Endothelial cell of umbilical vein (primary cell): ENCODE measurements around the gene MEGF10. TPM values are rescaled to one million over a fixed set of nuclear protein-coding genes. Genes with fewer than 3 reads are reported as not detected.

Experiments
- BruUV-seq: library from RNA; stranded (reverse); fragments of 400-500 nt; replicated peaks from 2 replicates; lab custom pipeline; 2021; lab: Mats Ljungman, UMichigan
- CTCF ChIA-PET: fragments of 300-600, 350-600 bp; sonication (Branson Sonifier 250); formaldehyde crosslinking; loops from one replicate; lab custom pipeline; 2021; ENCODE audit warnings: antibody characterized with exemption, inconsistent platforms; lab: Charles Lee
- POLR2A ChIA-PET: fragments of 300-600, 350-600 bp; sonication (Branson Sonifier 250); formaldehyde crosslinking; loops from one replicate; lab custom pipeline; 2021; ENCODE audit warnings: antibody characterized with exemption, inconsistent platforms; lab: Charles Lee
- DNase-seq: peaks from one replicate; pipeline ENCODE4 v3.0.0-alpha.2; 2011; ENCODE audit warnings: low read depth, low spot score
- FAIRE-seq: peaks from 2 replicates; lab custom pipeline; 2011; peaks lifted over from hg19 to GRCh38; lab: Jason Lieb, UNC
- H2AFZ ChIP-seq: 2 replicates; pipeline ENCODE4 v1.6.0; 2012; ENCODE audit warnings: low read depth, low read length, control low read depth, inconsistent platforms
- H3K27ac ChIP-seq: 2 replicates; pipeline ENCODE4 v1.5.1; 2011; ENCODE audit warnings: low read depth, mild to moderate bottlenecking, control low read depth, low read length, moderate library complexity; ENCODE audit not compliant: insufficient read depth
- H3K27me3 ChIP-seq, 2 experiments: 2 replicates each; pipeline versions ENCODE4 v1.6.0 to v1.6.1; 2011; ENCODE audit warnings: low read length in 2 of 2, mixed read lengths in 1 of 2; ENCODE audit not compliant: control insufficient read depth in 2 of 2, insufficient read depth in 2 of 2
- H3K36me3 ChIP-seq, 2 experiments: 2 replicates in 1 of 2; 3 replicates in 1 of 2; pipeline ENCODE4 v1.5.1; 2011; ENCODE audit warnings: low read length in 2 of 2, mild to moderate bottlenecking in 1 of 2, moderate library complexity in 1 of 2; ENCODE audit not compliant: control insufficient read depth in 2 of 2, insufficient read depth in 2 of 2; ENCODE audit errors: extremely low read depth in 1 of 2
- H3K4me1 ChIP-seq: 3 replicates; pipeline ENCODE4 v1.5.1; 2011; ENCODE audit warnings: mild to moderate bottlenecking, low read length; ENCODE audit not compliant: control insufficient read depth, insufficient read depth; ENCODE audit errors: extremely low read depth
- H3K4me2 ChIP-seq: 2 replicates; pipeline ENCODE4 v1.6.1; 2011; ENCODE audit warnings: low read length, control low read depth, mixed read lengths; ENCODE audit not compliant: insufficient read depth
- H3K4me3 ChIP-seq, 3 experiments: fragments of 200-600 bp in 1 of 3; sonication (generic), shearing (Covaris generic) in 1 of 3; replicated peaks in 1 of 3; 2 replicates each; pipeline ENCODE4 v1.5.1; 2011 to 2016; ENCODE audit warnings: control low read depth in 3 of 3, low read length in 3 of 3, mild to moderate bottlenecking in 2 of 3, inconsistent platforms in 1 of 3, low read depth in 1 of 3, moderate library complexity in 1 of 3; ENCODE audit not compliant: insufficient read depth in 1 of 3
- H3K79me2 ChIP-seq: 2 replicates; pipeline ENCODE4 v1.6.0; 2012; ENCODE audit warnings: low read length, inconsistent platforms; ENCODE audit not compliant: control insufficient read depth, insufficient read depth
- H3K9ac ChIP-seq: replicated peaks from 2 replicates; pipeline ENCODE3; 2011; ENCODE audit warnings: low read length, control low read depth; ENCODE audit not compliant: insufficient read depth; ENCODE audit errors: extremely low read depth
- H3K9me1 ChIP-seq: replicated peaks from 3 replicates; pipeline ENCODE4 v1.6.0; 2011; ENCODE audit warnings: mild to moderate bottlenecking, low read length; ENCODE audit not compliant: control insufficient read depth, insufficient read depth; ENCODE audit errors: extremely low read depth
- H3K9me3 ChIP-seq: replicated peaks from 2 replicates; pipeline ENCODE4 v1.5.1; 2012; ENCODE audit warnings: low read length, inconsistent platforms; ENCODE audit not compliant: control insufficient read depth, insufficient read depth
- H4K20me1 ChIP-seq: replicated peaks from 2 replicates; pipeline ENCODE3; 2011; ENCODE audit warnings: mild to moderate bottlenecking, low read length; ENCODE audit not compliant: control insufficient read depth, insufficient read depth; ENCODE audit errors: extremely low read depth
- CTCF ChIP-seq, 2 donors: IDR thresholded peaks; 1 replicate in 1 of 2; 2 replicates in 1 of 2; pipeline ENCODE4 v1.5.1; 2011; ENCODE audit warnings: low read length in 2 of 2, mild to moderate bottlenecking in 2 of 2, moderate library complexity in 2 of 2, control low read depth in 1 of 2, inconsistent platforms in 1 of 2, low read depth in 1 of 2; ENCODE audit not compliant: insufficient read depth in 1 of 2; ENCODE audit errors: extremely low read depth in 1 of 2
- EZH2 ChIP-seq: IDR thresholded peaks from 2 replicates; pipeline ENCODE4 v1.6.1; 2012; ENCODE audit warnings: borderline replicate concordance, low read depth, mild to moderate bottlenecking, moderate library complexity, low read length, inconsistent platforms; ENCODE audit not compliant: severe bottlenecking
- FOS ChIP-seq: IDR thresholded peaks from 2 replicates; pipeline ENCODE4 v1.6.1; 2011; ENCODE audit warnings: mild to moderate bottlenecking, low read length, moderate library complexity, borderline replicate concordance; ENCODE audit not compliant: insufficient read depth
- GATA2 ChIP-seq: IDR thresholded peaks from 2 replicates; pipeline ENCODE4 v1.7.0; 2011; ENCODE audit warnings: low read depth, mild to moderate bottlenecking, moderate library complexity, mixed read lengths, low read length; ENCODE audit not compliant: insufficient read length, insufficient read depth
- JUN ChIP-seq: IDR thresholded peaks from 2 replicates; pipeline ENCODE4 v1.6.1; 2011; ENCODE audit warnings: borderline replicate concordance, low read depth; ENCODE audit not compliant: insufficient read length, insufficient read depth
- MYC ChIP-seq: IDR thresholded peaks from one replicate; pipeline ENCODE4 v1.6.1; 2011; ENCODE audit warnings: mild to moderate bottlenecking, low read depth, low read length
- POLR2A ChIP-seq: IDR thresholded peaks from 2 replicates; pipeline ENCODE4 v1.6.1; 2012; ENCODE audit warnings: low read depth, mild to moderate bottlenecking, control low read depth, low read length
- POLR2AphosphoS5 ChIP-seq: IDR thresholded peaks from 2 replicates; pipeline ENCODE4 v1.6.1; 2012; ENCODE audit warnings: low read depth, mild to moderate bottlenecking, control low read depth, low read length, moderate library complexity; ENCODE audit not compliant: insufficient read depth
- dilution Hi-C: fragments of 300-500 bp; cut with MboI; formaldehyde crosslinking; loops from one replicate; pipeline ENCODE4 v1.15.0; 2019; ENCODE audit warnings: low sequenced_read_pairs; ENCODE audit not compliant: extremely low pct_ligation_motif_present
- intact Hi-C: fragments of 100-400 bp; cut with micrococcal nuclease; formaldehyde crosslinking; loops from one replicate; pipeline ENCODE4 v1.10.0; 2022
- polyA plus RNA-seq, 4 experiments: library from polyadenylated mRNA; depleted of rRNA in 3 of 4; stranded (reverse) in 3 of 4; unstranded in 1 of 4; fragments of >200 nt; gene quantifications; 2 replicates each; pipeline versions ENCODE4 v1.2.1 to v1.2.3, GENCODE V29; 2011 to 2012; ENCODE audit warnings: missing spikeins in 1 of 4
- total RNA-seq: library from RNA; stranded (reverse); gene quantifications from 2 replicates; pipeline ENCODE4 v1.2.3, GENCODE V29; 2021
- TF ChIP-seq, protein P1 (sequence below): IDR thresholded peaks from 2 replicates; pipeline ENCODE4 v1.6.1; 2011; ENCODE audit not compliant: insufficient read depth, insufficient read length

Gene MEGF10
- total and polyA plus RNA-seq, 2 donors (not counting 3 experiments of a cell fraction or from before 2014, with no cell fraction given), result 0.30 to 1.00 TPM

DNA sequence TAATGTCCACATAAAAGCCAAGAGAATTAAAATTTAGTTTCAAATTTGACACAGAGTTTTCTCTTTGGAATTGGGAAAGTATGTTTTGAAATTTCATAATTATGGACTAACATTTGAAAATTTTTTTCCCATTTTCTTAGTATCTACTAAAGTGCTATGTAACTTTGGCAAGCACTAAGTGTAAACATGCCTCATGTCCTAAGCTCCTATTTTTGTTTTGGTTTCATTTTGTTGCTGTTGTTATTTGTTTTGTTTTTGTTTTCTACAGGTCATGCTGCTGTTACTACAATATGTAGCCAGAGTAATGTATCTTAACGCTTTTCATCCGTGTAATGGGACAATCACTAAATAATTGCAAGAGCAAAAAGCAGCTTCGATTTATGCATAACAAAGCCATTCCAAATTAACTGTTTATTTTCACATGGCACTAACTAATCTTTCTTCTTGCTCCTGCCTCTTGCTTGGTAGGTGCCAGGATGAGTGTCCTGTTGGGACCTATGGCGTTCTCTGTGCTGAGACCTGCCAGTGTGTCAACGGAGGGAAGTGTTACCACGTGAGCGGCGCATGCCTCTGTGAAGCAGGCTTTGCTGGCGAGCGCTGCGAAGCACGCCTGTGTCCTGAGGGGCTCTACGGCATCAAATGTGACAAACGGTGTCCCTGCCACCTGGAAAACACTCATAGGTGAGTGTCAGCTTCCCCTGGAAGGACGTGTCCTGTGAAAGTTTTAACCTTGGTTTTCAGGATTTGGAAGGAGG is 119.5 kb downstream of the MEGF10 start:
- dilution Hi-C loops, result no loop called here
- FAIRE-seq, result no peak
- no peak overlapping the region for H3K4me3 ChIP-seq

More for the DNA sequence above, 119.5 kb downstream of the MEGF10 start:
- no peaks in the 10 kb centered on the region for H3K9me1 ChIP-seq
- no peak overlapping the region for H2AFZ ChIP-seq
- no peaks in the 10 kb centered on the region for H3K9me3 ChIP-seq
- DNase-seq, result no peak
- no peaks in the 10 kb centered on the region for H3K4me1 ChIP-seq
- no peaks in the 10 kb centered on the region for H3K79me2 ChIP-seq
- no TSS peak for BruUV-seq
- H3K27me3 ChIP-seq, result peaks cover 3 to 7% of the 10 kb centered on the region in 2 experiments
- TF ChIP-seq POLR2AphosphoS5 (no peak), FOS (no peak), GATA2 (no peak), JUN (no peak), MYC (no peak), POLR2A (no peak), EZH2 (no peak), CTCF (IDR thresholded peaks at IDR 0.05; ENCODE audit: extremely low read depth in 1 of 2, insufficient read depth in 1 of 2, low read depth in 1 of 2, low read length in 2 of 2) (no peak)
- TF ChIP-seq, protein P1, sequence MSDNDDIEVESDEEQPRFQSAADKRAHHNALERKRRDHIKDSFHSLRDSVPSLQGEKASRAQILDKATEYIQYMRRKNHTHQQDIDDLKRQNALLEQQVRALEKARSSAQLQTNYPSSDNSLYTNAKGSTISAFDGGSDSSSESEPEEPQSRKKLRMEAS, result no peak
- CTCF ChIA-PET, result interaction anchor here (0.7 to 1.4 kb wide), 3 partner anchors 10 to 82 kb away, joined by 3 to 4 read pairs (median 4); no protein-coding TSS in a partner anchor
- no peak overlapping the region for H3K27ac ChIP-seq
- H4K20me1 ChIP-seq, result no peaks in the 10 kb centered on the region
- no peaks in the 10 kb centered on the region for H3K36me3 ChIP-seq
- POLR2A ChIA-PET, result no interaction called here
- no peak overlapping the region for H3K9ac ChIP-seq
- intact Hi-C loops, result no loop called here
- H3K4me2 ChIP-seq, result no peak overlapping the region
